ENCODE measurements around the gene GET4. TPM values are rescaled to one million over a fixed set of nuclear protein-coding genes. Genes with fewer than 3 reads are reported as not detected.

Gene GET4
- 31.1 and 36.6 TPM in 2 replicates for total RNA-seq

DNA sequence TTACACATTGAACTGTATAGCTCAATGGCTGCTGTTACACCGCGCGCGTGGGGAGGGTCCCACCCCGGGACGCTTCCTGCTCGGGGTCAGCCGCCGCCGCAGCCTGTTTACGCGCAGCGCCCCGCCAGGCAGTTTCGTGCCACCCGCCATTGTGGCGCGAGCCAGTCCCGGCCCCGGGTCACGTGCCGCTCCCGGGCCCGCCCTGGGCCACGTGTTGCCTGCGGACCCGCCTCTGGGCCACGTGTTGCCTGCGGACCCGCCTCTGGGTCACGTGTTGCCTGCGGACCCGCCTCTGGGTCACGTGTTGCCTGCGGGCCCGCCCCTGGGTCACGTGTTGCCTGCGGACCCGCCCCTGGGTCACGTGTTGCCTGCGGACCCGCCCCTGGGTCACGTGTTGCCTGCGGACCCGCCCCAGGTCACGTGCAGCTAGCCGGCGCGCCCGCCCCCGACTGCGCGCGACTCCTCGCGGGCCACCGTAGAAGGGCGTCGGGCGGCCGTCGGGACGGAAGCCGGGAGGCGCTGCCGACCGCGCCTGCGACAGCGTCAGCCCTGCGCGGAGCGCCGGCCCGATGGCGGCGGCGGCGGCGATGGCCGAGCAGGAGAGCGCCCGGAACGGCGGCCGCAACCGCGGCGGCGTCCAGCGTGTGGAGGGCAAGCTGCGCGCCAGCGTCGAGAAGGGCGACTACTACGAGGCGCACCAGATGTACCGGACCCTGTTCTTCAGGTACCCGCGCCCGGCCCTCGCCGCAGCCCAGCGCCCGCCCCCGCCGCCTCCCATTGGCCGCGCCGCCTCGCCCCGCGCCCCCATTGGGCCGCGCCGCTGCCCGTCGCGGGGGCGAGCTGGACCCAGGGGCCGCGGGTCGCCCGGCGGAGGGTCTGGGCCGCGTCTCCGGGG, at the start of gene GET4:
GET4 (plus strand) TSS at position 478 of the 895 bp plus-strand sequence; CDS start at position 570, 92 bp downstream.

DNA sequence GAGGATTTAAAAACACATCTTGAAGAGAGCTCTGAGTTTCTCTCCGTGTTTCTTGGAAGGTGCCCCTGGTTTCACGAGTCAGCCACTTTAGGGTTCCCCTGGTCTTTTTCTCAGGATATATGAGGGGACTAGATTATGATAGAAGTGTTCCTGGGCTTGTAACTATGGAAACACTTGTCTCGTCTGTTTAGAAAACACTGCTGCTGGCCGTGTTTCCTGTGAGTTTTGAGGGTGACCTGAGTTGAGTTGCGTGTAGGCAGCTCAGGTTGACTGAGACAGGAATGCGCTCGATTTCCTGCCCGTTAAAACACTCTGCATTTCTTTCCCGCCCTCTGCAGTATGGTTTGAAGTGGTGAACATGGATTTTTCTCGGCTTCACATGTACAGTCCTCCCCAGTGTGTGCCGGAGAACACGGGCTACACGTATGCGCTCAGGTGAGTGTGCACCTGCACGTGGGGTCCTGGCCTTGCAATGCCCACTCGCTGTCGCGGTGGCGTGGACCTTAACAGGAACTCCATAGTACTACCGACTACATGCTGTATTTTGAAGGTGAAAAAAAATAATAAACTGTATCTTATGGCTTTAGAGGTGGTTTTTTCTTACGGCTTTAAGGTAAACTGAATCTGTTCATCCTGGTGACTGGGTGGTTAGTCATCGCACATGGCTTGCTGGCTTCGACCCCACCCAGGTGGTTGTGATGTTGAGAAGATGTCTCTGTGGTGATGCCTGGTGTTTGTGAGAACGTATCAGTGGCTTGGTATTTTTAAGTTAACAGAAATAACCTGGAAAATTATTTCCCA, 44.0 kb upstream of the GET4 start, which contains the start of gene SUN1:
SUN1 (plus strand) TSS at position 310 of the 801 bp plus-strand sequence; CDS start at position 359, 49 bp downstream.

Other genes with a start within 250 kb of the GET4 start
- 16.5 TPM in 2 replicates for gene DNAAF5, start 149.9 kb upstream of the GET4 start, total RNA-seq
- 16.6 and 20.3 TPM in 2 replicates for gene PRKAR1B, start 149.3 kb upstream of the GET4 start, total RNA-seq
- 122 and 169 TPM in 2 replicates for gene SUN1, start 44.1 kb upstream of the GET4 start, total RNA-seq
- 0.63 and 3.6 TPM in 2 replicates for gene ADAP1, start 78.1 kb downstream of the GET4 start, total RNA-seq
- gene COX19, start 99.0 kb downstream of the GET4 start, total RNA-seq, result 4.8 and 7.4 TPM in 2 replicates
- gene CYP2W1, start 106.6 kb downstream of the GET4 start, total RNA-seq, result not detected in 2 replicates
- 7.5 and 40.0 TPM in 2 replicates for gene GPR146, start 168.0 kb downstream of the GET4 start, total RNA-seq
- 0.75 and 0.99 TPM in 2 replicates for gene GPER1, start 211.6 kb downstream of the GET4 start, total RNA-seq

Measured in endothelial cell of coronary artery (primary cell).